ENCODE data around the gene CTDSP2.
"Not testable (repeated sequence)": the region's sequence is repeated elsewhere in the genome, so short reads cannot be mapped to it uniquely, and the experiment has no call there.

The CTDSP2 gene

DNA sequence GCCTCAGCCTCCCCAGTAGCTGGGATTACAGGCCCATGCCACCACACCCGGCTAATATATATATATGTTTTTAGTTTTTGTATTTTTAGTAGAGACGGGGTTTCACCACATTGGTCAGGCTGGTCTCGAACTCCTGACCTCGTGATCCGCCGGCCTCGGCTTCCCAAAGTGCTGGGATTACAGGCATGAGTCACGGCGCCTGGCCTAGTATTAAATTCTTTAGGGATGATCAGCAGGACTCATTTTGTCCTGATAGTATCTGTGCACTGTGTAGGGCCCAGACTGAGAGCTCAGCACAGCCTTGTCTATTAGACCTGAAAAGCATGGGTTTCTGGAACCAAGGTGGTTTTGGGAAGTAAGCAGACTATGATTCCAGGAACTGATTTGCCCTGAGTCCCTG, 34.5 kb upstream of the CTDSP2 start:
- DNase-seq = not testable (repeated sequence)

DNA sequence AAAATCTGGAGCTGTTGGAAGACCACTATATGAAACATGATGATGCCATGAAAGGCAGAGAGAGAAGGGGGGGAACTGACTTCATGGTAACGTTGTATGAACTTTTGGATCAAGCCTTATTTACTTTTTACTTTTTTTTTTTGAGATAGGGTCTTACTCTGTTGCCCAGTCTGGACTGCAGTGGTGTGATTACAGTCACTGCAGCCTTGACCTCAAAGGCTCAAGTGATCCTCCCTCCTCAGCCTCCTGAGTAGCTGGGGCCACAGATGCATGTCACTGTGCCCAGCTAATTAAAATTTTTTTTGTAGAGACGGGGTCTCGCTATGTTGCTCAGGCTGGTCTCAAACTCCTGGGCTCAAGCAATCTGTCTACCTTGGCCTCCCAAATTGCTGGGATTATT, 31.3 kb upstream of the CTDSP2 start:
- DNase-seq = no peak

DNA sequence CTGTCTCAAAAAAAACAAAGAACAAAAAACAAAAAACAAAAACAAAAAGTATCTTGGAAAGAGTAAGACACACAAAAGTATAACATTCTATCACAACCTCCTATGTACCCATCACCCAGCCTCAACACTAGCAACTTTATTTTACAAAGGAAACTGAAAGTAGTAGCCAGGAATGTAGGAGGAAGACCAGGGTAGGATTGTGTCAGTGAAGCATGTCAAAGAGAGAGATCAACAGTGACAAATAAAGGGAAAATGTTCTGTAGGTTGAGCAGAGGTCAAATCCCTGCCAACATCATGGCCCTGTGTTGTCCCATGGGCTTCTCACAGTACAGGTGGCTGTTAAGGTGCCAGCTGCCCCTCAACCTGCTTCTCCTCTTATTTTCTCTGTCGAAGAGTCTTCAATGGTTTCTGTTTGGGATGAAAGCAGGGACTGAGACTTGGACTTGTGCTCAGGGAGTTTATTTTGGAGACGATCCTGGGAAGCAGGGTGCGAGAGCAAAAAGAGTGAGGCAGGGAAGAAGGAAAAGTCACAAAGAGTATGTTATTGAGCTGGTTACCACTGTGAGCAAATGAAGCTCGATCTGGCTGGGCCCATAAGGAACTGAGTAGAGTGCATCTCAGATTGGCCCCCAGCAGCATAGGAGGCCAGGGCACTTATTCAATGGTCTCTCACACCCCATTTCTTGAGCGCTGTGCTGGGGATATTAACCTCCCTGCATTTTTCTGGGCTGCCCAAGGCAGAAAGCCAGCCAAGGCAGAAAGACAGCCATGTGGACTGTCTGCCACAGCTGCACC, 29.4 kb upstream of the CTDSP2 start:
- no peak for DNase-seq

DNA sequence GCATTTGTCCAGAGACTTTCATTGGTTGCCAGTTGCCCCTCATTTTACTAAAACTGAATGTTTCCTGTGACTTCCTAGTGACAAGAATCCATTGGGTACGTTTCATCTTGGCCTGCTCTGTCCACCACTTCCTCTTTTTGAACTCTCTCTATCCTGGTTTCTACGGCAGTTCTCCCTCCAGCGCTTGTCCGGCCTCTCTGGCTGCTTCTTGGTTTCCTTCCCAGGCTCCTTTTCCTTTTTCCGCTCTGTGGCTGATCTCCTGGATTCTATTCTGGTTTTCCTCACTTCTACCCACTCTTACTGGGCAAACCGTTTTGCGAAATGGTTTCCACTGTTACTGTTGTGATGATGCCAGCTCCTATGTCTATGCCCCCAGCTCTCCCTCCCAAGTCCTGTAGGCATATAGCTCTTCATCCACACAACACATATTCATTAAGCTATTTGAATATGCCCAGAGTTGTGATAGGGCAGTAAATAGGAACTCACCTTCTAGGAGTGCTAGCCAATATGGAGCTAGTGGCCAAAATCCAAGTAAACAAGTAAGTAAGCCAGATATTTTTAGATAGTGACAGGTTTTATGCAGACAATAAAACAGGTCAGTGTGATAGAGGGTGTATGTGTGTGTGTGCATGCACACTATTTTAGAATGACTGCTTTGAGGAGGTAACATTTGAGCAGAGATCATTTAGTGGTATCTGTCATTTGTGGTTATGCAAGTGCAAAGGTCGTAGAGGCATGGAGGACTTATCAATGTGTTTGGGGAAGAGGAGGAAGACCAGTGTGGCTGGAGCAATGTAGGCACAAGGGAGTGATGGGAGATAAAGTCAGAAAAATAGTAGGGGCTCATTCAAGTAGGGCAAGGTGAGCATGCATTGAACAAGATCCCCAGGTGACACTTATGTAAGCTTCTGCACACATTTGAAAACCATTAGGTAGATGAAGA, 27.9 kb upstream of the CTDSP2 start:
- no peak for DNase-seq

DNA sequence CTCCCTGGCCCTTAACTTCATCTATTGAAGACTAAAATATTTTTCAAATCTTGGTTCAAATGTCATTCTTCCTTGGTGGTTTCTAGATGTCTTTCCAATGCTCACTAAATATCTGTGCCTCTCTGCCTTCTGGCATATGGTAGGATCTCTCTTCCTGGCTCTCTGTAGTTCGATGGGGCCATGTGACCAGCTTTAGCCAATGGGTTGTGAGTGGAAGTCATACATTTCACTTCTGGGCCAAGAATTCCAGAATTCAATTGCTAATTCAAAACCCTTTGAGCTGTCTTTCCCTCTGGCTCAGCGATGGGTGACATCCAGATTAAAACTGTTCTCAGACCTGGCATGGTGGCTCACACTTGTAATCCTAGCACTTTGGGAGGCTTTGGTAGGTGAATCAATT, 25.8 kb upstream of the CTDSP2 start:
- DNase-seq = no peak

DNA sequence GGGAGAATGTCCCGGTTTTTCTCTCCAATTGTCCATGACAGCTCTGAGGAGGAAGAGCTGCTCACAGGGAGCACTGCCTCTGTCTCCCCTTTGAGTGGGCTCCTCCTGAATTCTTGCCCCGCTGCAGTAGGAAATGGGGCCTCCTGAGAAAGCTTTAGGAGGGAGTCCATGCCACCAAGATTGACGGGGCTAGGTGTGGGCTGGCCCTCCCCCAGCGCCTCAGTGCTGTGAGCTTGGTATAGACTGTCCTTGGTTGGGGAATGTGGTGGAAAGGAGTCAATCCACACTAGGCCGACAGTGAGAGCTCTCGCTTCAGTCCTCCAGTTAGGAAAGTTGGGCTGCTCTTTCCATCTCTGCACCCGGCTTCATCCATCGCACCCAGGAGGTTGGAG, 23.4 kb upstream of the CTDSP2 start:
- DNase-seq = no peak

DNA sequence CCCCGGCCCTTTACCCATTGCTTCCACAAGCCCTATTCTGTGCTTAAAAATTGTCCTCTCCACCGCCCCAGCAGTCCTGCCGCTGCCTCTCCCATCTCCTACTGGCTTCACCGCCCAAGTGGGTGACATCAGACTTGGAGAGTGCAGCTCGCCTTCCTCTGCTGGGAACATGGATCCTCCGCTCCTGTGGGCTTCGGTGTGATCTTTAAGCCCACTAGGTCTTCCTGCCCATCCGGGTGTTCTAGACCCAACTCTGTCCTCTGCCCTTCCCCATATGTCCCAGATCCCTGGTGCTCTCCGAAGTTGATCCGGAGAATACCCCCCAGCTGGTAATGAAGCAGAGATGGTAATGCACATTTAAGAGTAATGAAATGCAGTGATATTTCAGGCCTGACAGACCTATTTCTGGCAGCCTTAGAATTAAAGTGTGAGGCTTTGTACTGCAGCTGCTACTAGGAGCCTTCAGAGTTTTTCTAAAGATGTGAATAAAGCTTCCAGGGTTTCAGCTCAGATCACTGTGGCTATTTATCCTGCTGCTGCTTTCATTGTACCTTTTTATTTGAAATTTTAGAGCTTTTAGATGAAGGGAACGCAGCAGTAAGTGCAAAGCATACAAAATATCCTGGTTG, 22.9 kb upstream of the CTDSP2 start:
- no peak for DNase-seq

DNA sequence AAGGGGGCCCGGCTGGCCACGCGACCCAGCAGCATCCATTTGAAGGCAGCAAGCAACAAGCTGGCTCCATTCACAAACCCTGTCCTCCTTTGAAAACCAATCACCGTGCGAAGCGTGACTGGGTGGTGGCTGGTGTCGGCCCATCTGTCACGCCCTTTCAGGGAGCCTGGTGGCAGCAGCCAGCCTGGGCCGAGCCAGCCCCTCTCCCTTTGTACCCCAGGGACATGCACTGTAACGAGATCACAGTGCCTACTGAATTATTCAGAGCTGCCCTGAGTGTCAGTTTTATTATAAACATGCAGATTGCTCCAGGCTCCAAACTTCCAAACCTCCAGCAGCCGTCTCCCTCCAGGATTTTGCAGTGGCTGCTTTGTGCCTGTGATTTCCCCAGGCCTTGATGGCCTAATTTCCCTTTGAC, 22.3 kb upstream of the CTDSP2 start:
- no peak for DNase-seq

DNA sequence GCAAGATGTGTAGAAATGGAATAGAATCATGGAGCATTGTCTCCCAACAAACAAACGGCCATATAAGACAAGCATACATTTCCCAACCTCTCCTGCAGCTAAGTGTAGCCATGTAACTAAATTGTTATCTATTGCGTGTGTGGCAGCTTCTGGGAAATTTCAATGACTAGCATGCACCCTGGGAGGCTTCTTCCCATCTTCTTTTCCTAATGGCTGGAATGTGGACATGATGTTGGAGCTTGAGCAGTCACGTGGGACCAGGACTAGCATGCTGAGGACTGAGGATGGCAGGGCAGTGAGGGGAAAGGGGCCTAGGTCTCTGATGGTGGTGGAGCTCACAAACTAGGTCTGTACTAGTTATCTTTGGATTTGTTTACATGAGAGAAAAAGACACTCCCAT, 21.7 kb upstream of the CTDSP2 start:
- no peak for DNase-seq

DNA sequence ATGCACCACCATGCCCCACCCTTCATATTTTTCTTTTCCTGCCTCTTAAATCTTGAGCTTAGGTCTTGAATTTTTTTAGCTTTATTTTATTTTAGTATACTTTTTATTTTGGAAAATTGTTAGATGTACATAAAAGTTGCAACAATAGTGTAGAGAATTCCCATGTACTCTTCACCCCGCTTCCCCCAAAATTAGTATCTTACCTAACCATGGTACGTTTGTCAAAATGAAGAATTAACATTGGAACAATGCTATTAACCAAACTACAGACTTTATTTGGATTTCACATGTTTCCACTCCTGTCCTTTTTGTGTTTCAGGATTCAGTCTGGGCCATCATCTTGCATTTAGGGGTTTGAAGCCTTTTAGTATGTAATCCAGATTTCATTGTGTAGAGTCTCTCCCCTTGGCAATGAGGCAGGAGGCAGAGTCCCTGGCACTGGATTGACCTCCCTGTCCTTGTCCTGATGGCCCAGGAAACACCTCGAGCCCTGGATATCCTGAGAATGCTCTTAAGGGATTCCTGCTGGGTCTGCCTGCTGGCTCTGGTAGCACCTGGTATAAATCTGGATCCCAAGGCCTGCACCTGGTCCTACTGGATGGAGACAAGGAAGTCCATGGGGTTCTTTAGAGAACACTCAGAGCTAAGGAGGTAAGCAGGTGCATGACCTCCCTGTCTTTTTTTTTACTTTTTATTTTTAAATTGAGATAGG, 19.9 kb upstream of the CTDSP2 start:
- DNase-seq = no peak

DNA sequence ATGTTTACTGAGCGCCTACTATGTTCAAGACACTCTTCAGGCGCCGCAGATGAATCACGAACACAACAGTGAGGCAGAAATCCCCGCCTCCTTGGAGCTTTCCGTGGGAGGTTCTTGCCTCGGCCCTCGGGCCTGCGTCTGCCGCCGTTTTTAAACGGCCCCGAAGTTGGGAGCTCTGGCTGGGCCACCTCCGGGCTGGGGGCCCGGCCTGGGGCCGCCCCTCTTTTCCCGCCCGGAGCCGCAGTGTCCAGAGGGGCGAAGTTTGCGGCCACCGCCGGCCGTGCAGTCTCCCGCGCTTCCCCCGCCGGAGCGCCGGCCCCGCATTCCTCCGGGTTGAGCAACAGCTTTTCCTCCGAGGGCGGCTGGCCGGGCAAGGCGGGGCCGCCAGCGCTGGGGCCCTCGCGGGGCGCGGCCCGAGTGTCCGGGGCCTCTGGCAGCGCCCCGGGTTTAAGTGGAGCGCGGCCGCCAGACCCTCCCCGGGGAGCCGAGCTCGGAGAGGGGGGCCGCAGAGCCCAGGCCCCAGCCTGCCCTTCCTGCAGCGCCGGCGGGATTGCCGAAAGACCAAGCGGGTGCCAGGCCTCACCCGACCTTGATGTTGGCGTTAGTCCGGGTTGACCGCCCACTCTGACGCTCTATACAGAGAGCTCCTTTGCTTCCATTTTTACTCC, 18.7 kb upstream of the CTDSP2 start:
- no peak for DNase-seq

DNA sequence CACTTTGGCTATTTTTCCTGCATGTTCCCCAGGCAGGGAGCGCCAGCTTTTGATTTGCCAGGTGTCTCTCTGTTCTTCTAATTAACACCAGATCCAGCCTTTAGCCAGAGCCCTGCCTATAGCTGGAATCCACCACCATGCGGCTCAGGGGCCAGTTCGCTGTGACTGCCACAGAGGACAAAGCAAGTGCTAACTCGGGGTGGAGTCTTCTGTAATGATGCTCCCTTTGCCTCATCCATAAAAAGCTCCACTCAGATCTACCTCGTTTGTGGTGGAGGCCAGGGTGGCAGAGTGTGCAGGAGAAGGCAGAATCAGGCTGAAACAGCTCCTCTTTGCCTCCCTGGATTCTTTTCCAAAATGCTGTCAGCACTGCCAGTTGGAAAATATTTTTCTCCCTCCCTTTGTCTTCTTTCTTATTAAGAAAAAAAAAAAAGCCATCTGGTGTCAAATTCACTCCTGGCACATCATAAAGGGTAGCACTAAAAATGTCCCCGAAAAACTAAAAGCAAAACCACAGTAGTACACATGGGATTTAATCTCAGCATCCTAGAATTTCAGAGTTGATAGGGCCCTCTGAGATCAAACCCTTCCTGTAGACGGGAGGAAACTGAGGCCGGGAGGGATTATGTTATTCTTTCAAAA, 18.0 kb upstream of the CTDSP2 start:
- no peak for DNase-seq

DNA sequence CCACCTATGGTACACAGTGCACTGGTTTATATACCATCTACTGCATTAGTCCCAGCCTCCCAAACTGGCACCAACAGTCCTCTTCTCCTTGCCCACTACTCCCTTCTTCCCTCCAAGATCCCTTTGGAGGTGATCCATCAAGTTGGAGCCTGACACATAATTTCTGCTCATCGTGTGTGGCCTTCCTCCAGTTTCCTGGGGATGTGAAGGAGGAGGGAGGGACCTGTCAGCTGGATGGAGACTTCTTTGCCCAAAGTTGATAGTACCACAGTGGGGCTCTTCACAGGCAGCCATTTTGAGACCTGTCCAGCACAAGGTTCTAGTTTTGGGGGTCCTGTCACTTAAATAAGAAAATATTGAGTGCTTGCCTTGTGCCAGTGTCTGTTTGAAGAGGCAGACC, 17.1 kb upstream of the CTDSP2 start:
- DNase-seq = no peak

DNA sequence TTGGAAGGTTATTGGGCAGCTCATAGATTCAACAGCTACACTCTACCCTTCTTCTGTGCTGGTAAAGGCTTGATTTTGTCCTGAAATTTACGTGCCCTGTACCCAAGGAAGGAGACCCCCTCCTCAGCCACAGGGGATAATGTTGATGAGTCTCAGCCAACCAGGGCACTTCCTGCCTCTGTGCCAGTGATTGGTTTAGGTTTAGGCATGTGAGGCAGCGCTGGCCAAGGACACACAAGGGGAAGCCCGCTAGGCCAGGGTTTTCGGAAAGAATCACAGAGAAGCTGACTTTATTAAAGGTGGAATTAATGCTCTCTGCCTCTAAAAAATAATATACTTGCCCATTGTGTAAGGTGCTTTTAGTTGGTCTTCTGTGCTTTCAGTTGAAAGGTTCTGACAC, 15.4 kb upstream of the CTDSP2 start:
- no peak for DNase-seq

DNA sequence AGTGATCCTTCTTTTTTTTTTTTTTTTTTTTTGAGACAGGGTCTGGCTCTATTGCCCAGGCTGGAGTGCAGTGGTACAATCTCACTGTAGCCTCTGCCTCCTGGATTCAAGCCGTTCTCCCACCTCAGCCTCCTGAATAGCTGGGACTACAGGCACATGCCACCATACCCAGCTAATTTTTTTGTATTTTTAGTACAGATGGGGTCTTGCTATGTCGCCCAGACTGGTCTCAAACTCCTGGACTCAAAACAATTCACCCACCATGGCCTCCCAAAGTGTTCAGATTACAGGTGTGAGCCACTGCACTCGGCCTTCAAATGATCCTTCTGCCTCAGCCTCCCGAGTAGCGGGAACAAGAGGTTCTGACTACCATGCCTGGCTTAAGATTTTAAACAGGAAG, 14.4 kb upstream of the CTDSP2 start:
- DNase-seq = not testable (repeated sequence)

DNA sequence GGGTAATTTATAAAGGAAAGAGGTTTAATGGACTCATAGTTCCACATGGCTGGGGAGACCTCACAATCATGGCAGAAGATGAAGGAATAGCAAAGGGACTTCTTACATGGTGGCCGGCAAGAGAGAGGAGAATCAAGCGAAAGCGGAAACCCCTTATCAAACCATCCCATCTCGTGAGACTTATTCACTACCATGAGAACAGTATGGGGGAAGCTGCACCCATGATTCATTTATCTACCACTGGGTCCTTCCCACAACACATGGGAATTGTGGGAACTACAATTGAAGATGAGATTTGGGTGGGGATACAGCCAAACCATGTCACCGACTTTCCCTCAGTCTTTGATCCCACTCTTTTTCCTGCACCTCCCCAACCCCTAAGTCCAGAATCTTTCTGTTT, 12.6 kb upstream of the CTDSP2 start:
- DNase-seq = no peak

DNA sequence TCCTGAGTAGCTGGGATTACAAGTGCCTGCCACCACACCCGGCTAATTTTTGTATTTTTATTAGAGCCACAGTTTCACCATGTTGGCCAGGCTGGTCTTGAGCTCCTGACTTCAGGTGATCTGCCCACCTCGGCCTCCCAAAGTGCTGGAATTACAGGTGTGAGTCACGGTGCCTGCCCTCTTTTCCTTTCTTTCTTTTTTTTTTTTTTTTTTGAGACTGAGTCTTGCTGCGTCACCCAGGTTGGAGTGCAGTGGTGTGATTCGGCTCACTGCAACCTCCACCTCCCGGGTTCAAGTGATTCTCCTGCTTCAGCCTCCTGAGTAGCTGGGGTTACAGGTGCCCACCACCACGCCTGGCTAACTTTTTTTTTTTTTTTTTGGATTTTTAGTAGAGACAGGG, 11.6 kb upstream of the CTDSP2 start:
- not testable (repeated sequence) for DNase-seq

DNA sequence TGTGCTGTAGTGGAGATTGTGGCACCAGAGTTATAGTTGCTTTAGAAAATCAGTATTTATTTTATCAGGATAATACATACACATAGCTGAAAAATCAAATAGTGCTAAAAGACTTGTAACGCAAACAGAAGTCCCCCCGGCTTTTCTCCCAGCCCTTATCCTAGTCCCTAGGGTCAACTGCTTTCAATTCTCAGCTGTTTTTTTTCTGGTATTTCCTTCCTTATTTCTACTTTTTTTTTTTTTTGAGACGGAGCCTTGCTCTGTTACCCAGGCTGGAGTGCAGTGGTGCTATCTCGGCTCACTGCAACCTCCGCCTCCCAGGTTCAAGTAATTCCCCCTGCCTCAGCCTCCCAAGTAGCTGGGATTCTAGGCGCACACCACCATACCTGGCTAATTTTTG, 8.4 kb upstream of the CTDSP2 start:
- DNase-seq = no peak

DNA sequence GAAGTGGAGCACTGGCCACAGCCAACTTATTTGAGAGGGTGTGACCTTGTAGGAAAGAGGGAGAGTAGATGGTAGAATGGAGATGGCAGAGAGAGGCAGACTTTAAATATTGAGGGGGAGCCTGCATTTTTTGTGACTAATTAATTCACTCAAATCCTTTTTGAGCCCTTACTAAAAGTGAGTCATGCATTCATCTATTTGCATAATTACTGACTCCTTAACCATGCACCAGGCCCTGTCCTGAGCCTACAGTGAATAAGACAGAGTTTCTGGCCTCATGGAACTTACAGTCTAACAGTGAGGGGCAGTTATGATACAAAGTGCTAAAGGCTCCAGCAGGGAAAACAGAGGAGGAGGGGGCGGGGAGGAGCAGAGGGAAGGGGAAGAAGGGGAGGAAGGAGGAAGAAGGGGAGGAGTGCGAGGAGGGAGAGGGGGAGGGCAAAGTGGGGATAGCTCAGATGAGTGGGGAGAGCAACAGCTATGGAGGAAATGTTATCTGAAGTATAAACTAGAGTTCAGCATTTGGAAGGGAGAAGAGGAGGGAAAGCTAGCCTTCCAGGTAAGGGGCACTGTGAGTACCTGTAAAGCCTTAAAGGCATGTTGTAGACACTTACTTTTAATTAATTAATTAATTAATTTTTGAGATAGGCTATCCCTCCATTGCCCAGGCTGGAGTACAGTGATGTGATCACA, 7.5 kb upstream of the CTDSP2 start:
- DNase-seq = no peak

DNA sequence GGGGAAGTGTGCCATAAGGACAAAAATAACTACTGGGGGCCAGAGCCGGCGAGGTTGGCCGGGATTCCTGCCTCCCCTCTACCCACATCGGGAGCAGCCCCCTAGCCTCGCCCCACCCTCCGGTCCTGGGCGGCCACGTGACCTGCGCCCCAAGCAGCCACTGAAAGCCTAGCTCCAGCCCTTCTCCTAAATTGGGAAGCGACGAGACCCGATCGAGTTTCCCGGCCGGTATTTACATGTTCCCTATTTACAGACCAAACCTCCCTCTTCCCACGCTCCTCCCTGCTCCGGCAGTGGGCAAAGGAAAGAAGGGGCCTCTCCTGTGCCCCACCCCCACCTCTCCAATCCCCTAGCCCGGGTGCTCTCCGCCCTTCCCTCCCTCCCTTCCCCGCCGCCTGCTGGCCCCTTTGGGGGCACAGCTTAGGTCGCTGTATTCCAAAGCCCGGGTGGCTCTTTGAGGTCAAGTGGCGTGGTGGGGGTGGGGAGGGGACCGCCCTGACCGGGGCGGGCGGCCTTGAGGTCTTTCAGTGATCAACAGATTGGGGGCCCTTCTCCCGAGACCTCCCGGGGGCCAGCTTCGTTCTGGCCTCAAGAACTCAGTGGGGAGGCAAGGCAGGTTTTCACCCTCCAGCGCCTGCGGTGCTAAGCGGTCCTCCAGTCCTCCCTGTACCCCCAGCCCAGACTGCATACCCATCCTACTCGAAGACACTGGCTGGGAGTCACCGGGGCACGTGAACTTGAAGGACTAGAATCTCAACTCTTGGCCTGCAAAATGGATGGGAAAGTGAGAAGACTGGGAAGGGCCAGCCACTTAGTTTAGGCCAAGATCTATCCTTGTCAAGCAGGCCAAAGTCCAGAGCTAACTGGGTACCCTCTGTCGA, 6.3 kb upstream of the CTDSP2 start:
- no peak for DNase-seq

Measured in GDM1 (cell line).